Measurements from ENCODE around the gene PLPP4.

The PLPP4 gene

DNA sequence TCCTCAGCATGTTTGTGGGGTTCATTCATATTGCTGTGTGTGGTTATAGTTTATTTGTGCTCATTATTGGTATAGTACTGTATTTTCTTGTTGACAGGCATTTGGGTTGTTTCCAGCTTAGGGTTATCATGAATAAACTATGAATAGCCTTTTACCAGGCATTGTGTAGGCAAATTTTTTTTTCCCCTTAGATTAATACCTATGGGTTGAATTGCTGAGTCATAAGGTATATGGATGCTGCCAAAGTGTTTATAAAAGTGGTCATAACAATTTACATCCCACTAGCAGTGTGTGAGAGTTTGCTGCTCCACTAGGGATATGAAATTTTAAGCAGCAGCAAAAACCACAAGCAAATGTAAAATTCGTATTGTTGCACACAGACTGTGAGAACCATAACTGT is 175.0 kb downstream of the PLPP4 start:
- Histone ChIP-seq H3K4me1 (ENCODE audit: control insufficient read depth in 1 of 2, insufficient read depth in 1 of 2, low read depth in 1 of 2, low read length in 1 of 2) (no peaks in the 10 kb centered on the region), H3K36me3 (no peaks in the 10 kb centered on the region), H3K27ac (no peak overlapping the region), H3K9me3 (no peaks in the 10 kb centered on the region), H3K27me3 (no peaks in the 10 kb centered on the region), H3K4me3 (ENCODE audit: low read depth in 1 of 2, low read length in 1 of 2) (no peak overlapping the region)
- TF ChIP-seq, protein P1, sequence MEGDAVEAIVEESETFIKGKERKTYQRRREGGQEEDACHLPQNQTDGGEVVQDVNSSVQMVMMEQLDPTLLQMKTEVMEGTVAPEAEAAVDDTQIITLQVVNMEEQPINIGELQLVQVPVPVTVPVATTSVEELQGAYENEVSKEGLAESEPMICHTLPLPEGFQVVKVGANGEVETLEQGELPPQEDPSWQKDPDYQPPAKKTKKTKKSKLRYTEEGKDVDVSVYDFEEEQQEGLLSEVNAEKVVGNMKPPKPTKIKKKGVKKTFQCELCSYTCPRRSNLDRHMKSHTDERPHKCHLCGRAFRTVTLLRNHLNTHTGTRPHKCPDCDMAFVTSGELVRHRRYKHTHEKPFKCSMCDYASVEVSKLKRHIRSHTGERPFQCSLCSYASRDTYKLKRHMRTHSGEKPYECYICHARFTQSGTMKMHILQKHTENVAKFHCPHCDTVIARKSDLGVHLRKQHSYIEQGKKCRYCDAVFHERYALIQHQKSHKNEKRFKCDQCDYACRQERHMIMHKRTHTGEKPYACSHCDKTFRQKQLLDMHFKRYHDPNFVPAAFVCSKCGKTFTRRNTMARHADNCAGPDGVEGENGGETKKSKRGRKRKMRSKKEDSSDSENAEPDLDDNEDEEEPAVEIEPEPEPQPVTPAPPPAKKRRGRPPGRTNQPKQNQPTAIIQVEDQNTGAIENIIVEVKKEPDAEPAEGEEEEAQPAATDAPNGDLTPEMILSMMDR (IDR thresholded peaks at IDR 0.05), result no peak

DNA sequence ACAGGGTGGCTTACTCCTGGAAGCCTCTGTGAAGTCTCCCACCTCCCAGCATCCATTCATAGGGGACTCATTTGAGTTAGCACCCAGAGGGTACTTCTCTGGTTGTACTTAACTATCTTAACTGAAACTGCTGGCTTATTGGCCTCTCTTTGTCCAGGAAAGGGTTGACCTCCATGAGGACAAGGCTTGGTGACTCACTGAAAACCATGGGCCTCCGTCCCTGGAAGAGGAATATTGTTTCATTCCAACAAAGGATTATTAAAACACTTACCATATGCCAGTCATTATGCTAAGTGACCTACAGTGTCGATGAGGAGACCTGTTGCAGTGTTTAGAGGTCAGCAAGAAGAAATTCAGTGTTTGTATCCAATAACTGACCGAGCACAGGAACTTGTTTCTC is 175.9 kb downstream of the PLPP4 start:
- Histone ChIP-seq H3K4me3 (ENCODE audit: low read depth in 1 of 2, low read length in 1 of 2) (no peak overlapping the region), H3K27me3 (no peaks in the 10 kb centered on the region), H3K36me3 (no peaks in the 10 kb centered on the region), H3K27ac (no peak overlapping the region), H3K4me1 (ENCODE audit: control insufficient read depth in 1 of 2, insufficient read depth in 1 of 2, low read depth in 1 of 2, low read length in 1 of 2) (no peaks in the 10 kb centered on the region), H3K9me3 (no peaks in the 10 kb centered on the region)
- TF ChIP-seq, protein P1 (IDR thresholded peaks at IDR 0.05), result no peak

DNA sequence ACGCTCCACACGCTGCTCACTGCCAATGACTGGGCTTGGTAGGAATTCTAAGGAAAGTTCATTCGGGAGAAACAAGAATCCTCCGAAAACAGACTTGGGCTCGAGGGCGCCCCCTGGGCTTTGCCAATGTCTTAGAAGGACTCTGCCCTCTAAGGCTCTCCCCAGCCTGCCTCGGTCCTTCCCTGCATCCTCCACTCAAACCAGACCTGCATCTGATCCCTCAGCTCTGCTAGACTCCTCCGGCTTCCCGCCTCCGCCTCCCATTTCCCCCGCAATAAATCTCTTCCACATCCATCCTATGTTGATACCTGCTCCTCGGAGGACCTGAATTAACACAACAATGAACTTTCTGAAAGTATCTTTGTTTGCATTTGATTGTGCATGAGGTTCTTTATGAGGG is 177.6 kb downstream of the PLPP4 start:
- Histone ChIP-seq H3K27ac (no peak overlapping the region), H3K27me3 (no peaks in the 10 kb centered on the region)

More for the DNA sequence above, 177.6 kb downstream of the PLPP4 start:
- Histone ChIP-seq H3K36me3 (no peaks in the 10 kb centered on the region), H3K4me3 (ENCODE audit: low read depth in 1 of 2, low read length in 1 of 2) (no peak overlapping the region), H3K9me3 (no peaks in the 10 kb centered on the region), H3K4me1 (ENCODE audit: control insufficient read depth in 1 of 2, insufficient read depth in 1 of 2, low read depth in 1 of 2, low read length in 1 of 2) (no peaks in the 10 kb centered on the region)
- TF ChIP-seq, protein P1 (IDR thresholded peaks at IDR 0.05), result no peak
